DND-41 (cell line): ENCODE results near the gene GMPPA.

ENCODE experiments used
- ATAC-seq: fragments of 200-7000 bp; cut with Tn5 transposase; 3 replicates; pipeline ENCODE4 v1.9.1; 2021; ENCODE audit warnings: low read depth; ENCODE audit not compliant: insufficient read depth
- DNase-seq: peaks from one replicate; pipeline ENCODE4 v3.0.0-alpha.2; 2020
- H2AFZ ChIP-seq: 2 replicates; pipeline ENCODE4 v1.6.0; 2012; ENCODE audit warnings: low read depth, low read length
- H3K27ac ChIP-seq: 2 replicates; pipeline ENCODE4 v1.5.1; 2012; ENCODE audit warnings: low read length, inconsistent platforms
- H3K27me3 ChIP-seq: fragments of 200-600 bp; sonication (generic); 2 replicates; pipeline ENCODE4 v1.6.0; 2012; ENCODE audit warnings: low read length, mild to moderate bottlenecking, inconsistent platforms; ENCODE audit not compliant: insufficient read depth, poor library complexity
- H3K36me3 ChIP-seq: 2 replicates; pipeline ENCODE4 v1.5.1; 2012; ENCODE audit warnings: low read length, inconsistent platforms; ENCODE audit not compliant: insufficient read depth
- H3K4me1 ChIP-seq: 2 replicates; pipeline ENCODE4 v1.5.1; 2012; ENCODE audit warnings: mild to moderate bottlenecking, low read length; ENCODE audit not compliant: insufficient read depth
- H3K4me2 ChIP-seq: 2 replicates; pipeline ENCODE4 v1.6.0; 2012; ENCODE audit warnings: mild to moderate bottlenecking, moderate library complexity, low read length, inconsistent platforms; ENCODE audit not compliant: insufficient read depth
- H3K4me3 ChIP-seq, 2 experiments: fragments of 200-600 bp in 1 of 2; shearing (Covaris generic) in 1 of 2; 2 replicates each; pipeline ENCODE4 v1.5.1; 2012 to 2016; ENCODE audit warnings: inconsistent platforms in 2 of 2, low read length in 2 of 2, mild to moderate bottlenecking in 2 of 2, low read depth in 1 of 2, moderate library complexity in 1 of 2
- H3K79me2 ChIP-seq: 2 replicates; pipeline ENCODE4 v1.6.0; 2012; ENCODE audit warnings: low read length, inconsistent platforms; ENCODE audit not compliant: insufficient read depth
- H3K9ac ChIP-seq: 2 replicates; pipeline ENCODE4 v1.6.0; 2012; ENCODE audit warnings: low read depth, mild to moderate bottlenecking, inconsistent platforms, low read length, moderate library complexity
- H3K9me3 ChIP-seq: 2 replicates; pipeline ENCODE4 v1.5.1; 2012; ENCODE audit warnings: low read length, moderate library complexity, mild to moderate bottlenecking, inconsistent platforms; ENCODE audit not compliant: insufficient read depth, severe bottlenecking
- H4K20me1 ChIP-seq: 2 replicates; pipeline ENCODE4 v1.6.0; 2012; ENCODE audit warnings: low read length; ENCODE audit not compliant: insufficient read depth
- EZH2 ChIP-seq: IDR thresholded peaks from 3 replicates; pipeline ENCODE4 v1.6.1; 2012; ENCODE audit warnings: borderline replicate concordance, low read depth, mild to moderate bottlenecking, moderate library complexity, low read length, inconsistent platforms; ENCODE audit not compliant: severe bottlenecking
- TF ChIP-seq, protein P1 (sequence below): IDR thresholded peaks from 2 replicates; pipeline ENCODE4 v1.5.1; 2012; ENCODE audit warnings: borderline replicate concordance, low read length, moderate library complexity, mild to moderate bottlenecking; ENCODE audit not compliant: poor library complexity, severe bottlenecking; ENCODE audit errors: extremely low read depth

Gene GMPPA

DNA sequence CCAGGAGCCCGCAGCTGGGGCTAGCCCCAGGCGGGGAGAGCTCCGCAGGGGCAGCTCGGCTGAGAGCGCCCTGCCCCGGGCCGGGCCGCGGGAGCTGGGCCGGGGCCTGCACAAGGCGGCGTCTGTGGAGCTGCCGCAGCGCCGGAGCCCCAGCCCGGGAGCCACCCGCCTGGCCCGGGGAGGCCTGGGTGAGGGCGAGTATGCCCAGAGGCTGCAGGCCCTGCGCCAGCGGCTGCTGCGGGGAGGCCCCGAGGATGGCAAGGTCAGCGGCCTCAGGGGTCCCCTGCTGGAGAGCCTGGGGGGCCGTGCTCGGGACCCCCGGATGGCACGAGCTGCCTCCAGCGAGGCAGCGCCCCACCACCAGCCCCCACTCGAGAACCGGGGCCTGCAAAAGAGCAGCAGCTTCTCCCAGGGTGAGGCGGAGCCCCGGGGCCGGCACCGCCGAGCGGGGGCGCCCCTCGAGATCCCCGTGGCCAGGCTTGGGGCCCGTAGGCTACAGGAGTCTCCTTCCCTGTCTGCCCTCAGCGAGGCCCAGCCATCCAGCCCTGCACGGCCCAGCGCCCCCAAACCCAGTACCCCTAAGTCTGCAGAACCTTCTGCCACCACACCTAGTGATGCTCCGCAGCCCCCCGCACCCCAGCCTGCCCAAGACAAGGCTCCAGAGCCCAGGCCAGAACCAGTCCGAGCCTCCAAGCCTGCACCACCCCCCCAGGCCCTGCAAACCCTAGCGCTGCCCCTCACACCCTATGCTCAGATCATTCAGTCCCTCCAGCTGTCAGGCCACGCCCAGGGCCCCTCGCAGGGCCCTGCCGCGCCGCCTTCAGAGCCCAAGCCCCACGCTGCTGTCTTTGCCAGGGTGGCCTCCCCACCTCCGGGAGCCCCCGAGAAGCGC, 15.0 kb upstream of the GMPPA start:
- H3K4me2 ChIP-seq = no peak overlapping the region
- no peak for TF ChIP-seq EZH2
- TF ChIP-seq, protein P1, sequence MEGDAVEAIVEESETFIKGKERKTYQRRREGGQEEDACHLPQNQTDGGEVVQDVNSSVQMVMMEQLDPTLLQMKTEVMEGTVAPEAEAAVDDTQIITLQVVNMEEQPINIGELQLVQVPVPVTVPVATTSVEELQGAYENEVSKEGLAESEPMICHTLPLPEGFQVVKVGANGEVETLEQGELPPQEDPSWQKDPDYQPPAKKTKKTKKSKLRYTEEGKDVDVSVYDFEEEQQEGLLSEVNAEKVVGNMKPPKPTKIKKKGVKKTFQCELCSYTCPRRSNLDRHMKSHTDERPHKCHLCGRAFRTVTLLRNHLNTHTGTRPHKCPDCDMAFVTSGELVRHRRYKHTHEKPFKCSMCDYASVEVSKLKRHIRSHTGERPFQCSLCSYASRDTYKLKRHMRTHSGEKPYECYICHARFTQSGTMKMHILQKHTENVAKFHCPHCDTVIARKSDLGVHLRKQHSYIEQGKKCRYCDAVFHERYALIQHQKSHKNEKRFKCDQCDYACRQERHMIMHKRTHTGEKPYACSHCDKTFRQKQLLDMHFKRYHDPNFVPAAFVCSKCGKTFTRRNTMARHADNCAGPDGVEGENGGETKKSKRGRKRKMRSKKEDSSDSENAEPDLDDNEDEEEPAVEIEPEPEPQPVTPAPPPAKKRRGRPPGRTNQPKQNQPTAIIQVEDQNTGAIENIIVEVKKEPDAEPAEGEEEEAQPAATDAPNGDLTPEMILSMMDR = no peak
- DNase-seq = no peak
- H4K20me1 ChIP-seq = no peaks in the 10 kb centered on the region; the same call in 1 of the 2 replicates
- ATAC-seq = no peak
- no peaks in the 10 kb centered on the region for H3K27me3 ChIP-seq
- H3K79me2 ChIP-seq = no peaks in the 10 kb centered on the region
- H3K27ac ChIP-seq = no peak overlapping the region
- H3K4me1 ChIP-seq = no peaks in the 10 kb centered on the region
- H3K9me3 ChIP-seq = no peaks in the 10 kb centered on the region
- H3K36me3 ChIP-seq = no peaks in the 10 kb centered on the region
- H3K9ac ChIP-seq = no peak overlapping the region
- H2AFZ ChIP-seq = no peak overlapping the region
- H3K4me3 ChIP-seq = no peak overlapping the region

DNA sequence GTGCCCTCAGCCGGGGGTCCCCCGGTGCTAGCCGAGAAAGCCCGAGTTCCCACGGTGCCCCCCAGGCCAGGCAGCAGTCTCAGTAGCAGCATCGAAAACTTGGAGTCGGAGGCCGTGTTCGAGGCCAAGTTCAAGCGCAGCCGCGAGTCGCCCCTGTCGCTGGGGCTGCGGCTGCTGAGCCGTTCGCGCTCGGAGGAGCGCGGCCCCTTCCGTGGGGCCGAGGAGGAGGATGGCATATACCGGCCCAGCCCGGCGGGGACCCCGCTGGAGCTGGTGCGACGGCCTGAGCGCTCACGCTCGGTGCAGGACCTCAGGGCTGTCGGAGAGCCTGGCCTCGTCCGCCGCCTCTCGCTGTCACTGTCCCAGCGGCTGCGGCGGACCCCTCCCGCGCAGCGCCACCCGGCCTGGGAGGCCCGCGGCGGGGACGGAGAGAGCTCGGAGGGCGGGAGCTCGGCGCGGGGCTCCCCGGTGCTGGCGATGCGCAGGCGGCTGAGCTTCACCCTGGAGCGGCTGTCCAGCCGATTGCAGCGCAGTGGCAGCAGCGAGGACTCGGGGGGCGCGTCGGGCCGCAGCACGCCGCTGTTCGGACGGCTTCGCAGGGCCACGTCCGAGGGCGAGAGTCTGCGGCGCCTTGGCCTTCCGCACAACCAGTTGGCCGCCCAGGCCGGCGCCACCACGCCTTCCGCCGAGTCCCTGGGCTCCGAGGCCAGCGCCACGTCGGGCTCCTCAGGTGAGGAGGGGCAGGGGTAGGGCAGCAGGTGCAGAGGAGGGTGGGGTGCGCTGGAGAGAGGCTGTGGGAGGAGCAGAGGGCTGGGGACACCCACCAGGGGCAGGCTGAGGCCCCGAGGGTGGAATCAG, 14.1 kb upstream of the GMPPA start:
- no peak for TF ChIP-seq EZH2
- TF ChIP-seq, protein P1 = no peak
- H3K27me3 ChIP-seq = no peaks in the 10 kb centered on the region

DNA sequence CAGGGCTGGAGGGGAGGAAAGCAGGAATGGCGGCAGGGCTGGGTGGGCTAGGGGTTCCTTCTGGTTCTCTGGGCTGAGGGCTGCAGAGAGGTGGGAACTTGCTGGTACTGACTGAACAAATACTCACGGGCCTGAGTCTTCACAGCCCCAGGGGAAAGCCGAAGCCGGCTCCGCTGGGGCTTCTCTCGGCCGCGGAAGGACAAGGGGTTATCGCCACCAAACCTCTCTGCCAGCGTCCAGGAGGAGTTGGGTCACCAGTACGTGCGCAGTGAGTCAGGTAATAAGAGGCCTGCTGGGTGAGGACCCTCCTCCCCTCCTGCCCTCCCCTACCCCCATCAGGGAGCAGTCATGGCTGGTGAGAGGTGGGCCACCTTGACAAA, 13.5 kb upstream of the GMPPA start:
- Histone ChIP-seq H3K4me1 (no peaks in the 10 kb centered on the region), H3K4me3 (no peak overlapping the region), H3K4me2 (no peak overlapping the region), H2AFZ (no peak overlapping the region), H3K9ac (no peak overlapping the region), H3K27me3 (no peaks in the 10 kb centered on the region), H3K27ac (no peak overlapping the region), H3K79me2 (no peaks in the 10 kb centered on the region), H4K20me1 (no peaks in the 10 kb centered on the region; the same call in 1 of the 2 replicates), H3K36me3 (no peaks in the 10 kb centered on the region), H3K9me3 (no peaks in the 10 kb centered on the region)
- ATAC-seq = no peak
- no peak for TF ChIP-seq EZH2
- TF ChIP-seq, protein P1 = no peak
- DNase-seq = no peak

More for the DNA sequence above, 14.1 kb upstream of the GMPPA start:
- Histone ChIP-seq H3K27ac (no peak overlapping the region), H4K20me1 (no peaks in the 10 kb centered on the region; the same call in 1 of the 2 replicates), H3K79me2 (no peaks in the 10 kb centered on the region), H3K9me3 (no peaks in the 10 kb centered on the region), H2AFZ (no peak overlapping the region), H3K9ac (no peak overlapping the region), H3K4me2 (no peak overlapping the region), H3K4me3 (no peak overlapping the region), H3K36me3 (no peaks in the 10 kb centered on the region), H3K4me1 (no peaks in the 10 kb centered on the region)
- DNase-seq (no peak), ATAC-seq (no peak)
